PFSK-1 (cell line): ENCODE results near the gene HDGFL3.

ENCODE experiments used
- FOXP2 ChIP-seq: optimal IDR thresholded peaks from 2 replicates; pipeline ENCODE3; 2011; ENCODE audit warnings: borderline replicate concordance, control low read depth, inconsistent platforms; ENCODE audit not compliant: insufficient read depth; ENCODE audit errors: extremely low read length, extremely low read depth
- POLR2AphosphoS5 ChIP-seq: IDR thresholded peaks from 2 replicates; pipeline ENCODE4 v1.6.1; 2012; ENCODE audit warnings: low read depth, mild to moderate bottlenecking, control low read depth, low read length, moderate library complexity
- SIN3A ChIP-seq: IDR thresholded peaks from 2 replicates; pipeline ENCODE4 v1.6.1; 2012; ENCODE audit warnings: mild to moderate bottlenecking, low read length, moderate library complexity, borderline replicate concordance; ENCODE audit not compliant: insufficient read depth
- TAF1 ChIP-seq: IDR thresholded peaks from 2 replicates; pipeline ENCODE4 v1.6.1; 2012; ENCODE audit warnings: low read length, control low read depth, borderline replicate concordance; ENCODE audit not compliant: insufficient read depth

DNA sequence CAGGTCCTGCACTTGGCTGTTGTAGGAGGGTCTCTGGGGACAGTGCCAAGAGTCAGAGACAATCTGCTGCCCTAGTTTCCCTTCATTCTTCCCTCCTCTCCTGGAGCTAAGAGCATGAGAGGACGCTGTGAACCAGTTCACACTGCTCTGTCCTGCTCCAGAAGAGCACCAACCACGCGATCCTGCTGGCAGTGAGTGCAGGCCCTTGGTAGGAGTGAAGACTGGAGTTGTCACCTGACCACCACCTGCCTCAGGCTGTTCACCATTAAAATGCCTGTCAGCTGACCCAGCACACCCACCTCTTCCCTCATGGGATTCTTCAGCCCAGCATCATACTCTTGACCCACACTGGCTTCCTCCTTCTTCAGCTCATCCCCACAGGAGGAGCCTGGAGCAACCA, 97.2 kb downstream of the HDGFL3 start:
- TF ChIP-seq TAF1 (no peak), POLR2AphosphoS5 (no peak), FOXP2 (no peak), SIN3A (no peak)
